NT2/D1 (cell line): ENCODE results near the gene ZMAT5.

Experiments used
- SUZ12 ChIP-seq: IDR thresholded peaks from 2 replicates; pipeline ENCODE4 v1.6.1; 2011; ENCODE audit not compliant: insufficient read length, insufficient read depth; ENCODE audit errors: extremely low read depth
- ZNF274 ChIP-seq: IDR thresholded peaks from 2 replicates; pipeline ENCODE4 v1.6.1; 2011; ENCODE audit warnings: mild to moderate bottlenecking, low read depth, low read length

- TF ChIP-seq ZNF274 (no peak), SUZ12 (no peak)
Observed at GRCh38 chr22:29707471-29707870, 59.3 kb downstream of the ZMAT5 start.
